ENCODE measurements around the gene TTC32.
"Not testable (repeated sequence)": the region's sequence is repeated elsewhere in the genome, so short reads cannot be mapped to it uniquely, and the experiment has no call there.

TTC32 gene

DNA sequence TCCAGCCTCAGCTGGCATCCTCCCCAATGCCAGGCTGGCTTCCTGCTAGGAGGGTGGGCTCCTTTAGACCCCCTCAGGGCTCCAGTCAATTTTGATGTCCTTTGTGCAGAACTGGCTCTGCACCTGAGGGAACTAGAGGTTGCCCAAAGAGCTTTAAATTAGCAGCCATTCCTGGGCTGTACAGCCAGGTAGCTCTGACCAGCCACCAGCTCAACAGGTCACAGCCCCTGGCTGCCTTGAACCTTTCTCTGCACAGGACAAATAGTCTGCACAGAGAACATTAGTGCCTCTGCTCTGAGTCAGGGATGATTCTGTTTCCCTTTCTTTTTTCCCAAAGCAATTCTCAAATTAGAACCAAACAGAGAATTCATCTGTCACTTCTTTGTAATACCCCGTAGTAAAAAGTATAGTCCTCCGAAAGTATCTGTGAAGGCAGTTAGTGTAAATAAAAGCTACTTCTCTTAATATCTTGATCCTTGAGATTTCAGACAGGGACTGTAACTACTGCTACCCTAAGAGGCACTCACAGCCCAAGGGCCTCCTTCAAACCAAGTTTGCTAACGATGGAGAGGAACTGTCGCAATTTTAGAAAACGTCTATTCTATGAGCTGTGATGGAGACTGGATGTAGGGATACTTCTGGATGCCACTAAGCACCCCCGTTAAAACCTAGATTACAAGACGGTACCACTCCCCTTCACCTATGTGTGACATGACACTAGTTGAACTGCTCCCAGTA, 3.0 kb downstream of the TTC32 start:
- H3K4me3 ChIP-seq (ENCODE audit: low read depth, low read length): peak overlapping the region; percentile 58
- TF ChIP-seq, protein P1, sequence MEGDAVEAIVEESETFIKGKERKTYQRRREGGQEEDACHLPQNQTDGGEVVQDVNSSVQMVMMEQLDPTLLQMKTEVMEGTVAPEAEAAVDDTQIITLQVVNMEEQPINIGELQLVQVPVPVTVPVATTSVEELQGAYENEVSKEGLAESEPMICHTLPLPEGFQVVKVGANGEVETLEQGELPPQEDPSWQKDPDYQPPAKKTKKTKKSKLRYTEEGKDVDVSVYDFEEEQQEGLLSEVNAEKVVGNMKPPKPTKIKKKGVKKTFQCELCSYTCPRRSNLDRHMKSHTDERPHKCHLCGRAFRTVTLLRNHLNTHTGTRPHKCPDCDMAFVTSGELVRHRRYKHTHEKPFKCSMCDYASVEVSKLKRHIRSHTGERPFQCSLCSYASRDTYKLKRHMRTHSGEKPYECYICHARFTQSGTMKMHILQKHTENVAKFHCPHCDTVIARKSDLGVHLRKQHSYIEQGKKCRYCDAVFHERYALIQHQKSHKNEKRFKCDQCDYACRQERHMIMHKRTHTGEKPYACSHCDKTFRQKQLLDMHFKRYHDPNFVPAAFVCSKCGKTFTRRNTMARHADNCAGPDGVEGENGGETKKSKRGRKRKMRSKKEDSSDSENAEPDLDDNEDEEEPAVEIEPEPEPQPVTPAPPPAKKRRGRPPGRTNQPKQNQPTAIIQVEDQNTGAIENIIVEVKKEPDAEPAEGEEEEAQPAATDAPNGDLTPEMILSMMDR (IDR thresholded peaks at IDR 0.05; ENCODE audit: insufficient read depth, low read depth, low read length, missing control alignments): no peak
- DNase-seq (ENCODE audit: low read depth): no peak

DNA sequence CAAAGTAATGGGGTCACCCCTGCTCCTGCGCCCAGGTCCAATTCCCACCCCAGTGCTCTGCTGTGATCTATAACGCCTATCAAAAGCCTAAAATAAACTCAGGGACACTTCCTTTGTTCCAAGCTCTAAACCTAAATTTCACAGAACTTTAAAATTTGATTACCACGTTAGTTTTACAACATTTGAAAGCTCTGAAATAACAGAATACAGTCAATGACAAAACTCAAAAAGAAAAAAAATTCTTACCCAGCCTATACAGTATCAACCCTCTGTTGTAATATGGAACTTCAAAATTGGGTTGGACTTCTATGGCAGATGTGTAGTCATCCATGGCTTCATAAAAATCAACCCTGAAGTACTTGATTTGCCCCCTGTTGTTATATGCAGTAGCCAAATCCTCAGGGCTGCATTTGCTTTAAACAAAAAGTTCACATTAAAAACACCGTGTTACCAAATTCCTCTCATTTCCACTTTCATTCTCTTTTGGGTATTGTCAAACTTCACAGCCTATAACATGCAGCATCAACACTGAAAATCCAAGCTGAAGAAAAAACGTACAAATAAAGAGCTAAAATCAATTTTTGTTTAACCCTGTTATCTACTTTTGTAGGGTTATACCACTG, 4.0 kb downstream of the TTC32 start:
- no peak for DNase-seq (ENCODE audit: low read depth)
- TF ChIP-seq, protein P1 (IDR thresholded peaks at IDR 0.05; ENCODE audit: insufficient read depth, low read depth, low read length, missing control alignments): no peak
- H3K4me3 ChIP-seq (ENCODE audit: low read depth, low read length): peak overlapping the region; percentile 58

- H3K4me3 ChIP-seq (ENCODE audit: low read depth, low read length): peak overlapping the region; percentile 58
- peak; percentile 40 for DNase-seq (ENCODE audit: low read depth)
- TF ChIP-seq, protein P1 (IDR thresholded peaks at IDR 0.05; ENCODE audit: insufficient read depth, low read depth, low read length, missing control alignments): no peak
Observed at GRCh38 chr2:19895535-19895934, 6.2 kb downstream of the TTC32 start.

DNA sequence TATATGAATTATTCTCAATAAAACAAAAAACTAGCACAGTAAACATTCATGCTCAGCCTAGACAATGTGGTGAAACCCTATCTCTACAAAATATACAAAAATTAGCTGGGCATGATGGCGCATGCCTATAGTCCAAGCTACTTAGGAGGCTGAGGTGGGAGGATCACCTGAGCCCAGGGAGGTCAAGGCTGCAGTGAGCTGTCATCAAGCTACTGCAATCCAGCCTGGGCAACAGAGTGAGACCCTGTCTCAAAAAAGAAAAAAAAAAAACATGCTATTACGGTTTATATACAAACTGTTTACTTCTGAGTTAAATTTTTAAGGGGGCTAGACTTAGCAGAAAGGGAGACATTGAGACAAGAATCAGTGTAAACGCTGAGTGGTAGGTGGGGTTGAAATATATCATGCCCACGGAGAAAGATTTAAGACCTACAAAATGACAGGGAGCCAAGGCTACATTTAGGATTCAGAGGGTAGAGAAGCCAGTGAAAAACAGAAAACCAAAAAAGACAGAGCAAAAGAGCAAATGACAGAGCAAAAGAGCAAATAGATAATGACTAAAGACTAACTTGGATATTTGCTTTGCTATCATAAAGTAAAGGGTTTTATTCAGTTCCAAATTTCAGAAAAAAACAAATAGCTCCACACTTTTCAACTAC, 7.5 kb downstream of the TTC32 start:
- TF ChIP-seq, protein P1 (IDR thresholded peaks at IDR 0.05; ENCODE audit: insufficient read depth, low read depth, low read length, missing control alignments): no peak
- H3K4me3 ChIP-seq (ENCODE audit: low read depth, low read length): peak overlapping the region; percentile 58
- DNase-seq (ENCODE audit: low read depth): peak; percentile 21

- DNase-seq (ENCODE audit: low read depth): peak; percentile 87
Observed at GRCh38 chr2:19893520-19894133, 8.2 kb downstream of the TTC32 start.

DNA sequence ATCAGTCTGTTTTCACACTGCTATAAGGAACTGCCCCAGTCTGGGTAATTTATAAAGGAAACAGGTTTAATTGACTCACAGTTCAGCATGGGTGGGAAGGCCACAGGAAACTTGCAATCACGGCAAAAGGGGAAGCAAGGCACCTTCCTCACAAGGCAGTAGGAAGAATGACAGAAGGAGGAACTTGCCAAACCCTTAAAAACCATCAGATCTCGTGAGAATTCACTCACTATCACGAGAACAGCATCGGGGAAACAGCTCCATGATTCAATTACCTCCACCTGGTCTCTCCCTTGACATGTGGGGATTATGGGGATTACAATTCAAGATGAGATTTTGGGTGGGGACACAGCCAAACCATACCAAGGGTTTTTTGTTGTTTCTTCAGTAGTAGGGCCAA, 9.8 kb downstream of the TTC32 start:
- H3K4me3 ChIP-seq (ENCODE audit: low read depth, low read length): not testable (repeated sequence)
- DNase-seq (ENCODE audit: low read depth): peak; percentile 62

More at GRCh38 chr2:19893520-19894133, 8.2 kb downstream of the TTC32 start:
- peak overlapping the region; percentile 58; the same call in 1 of the 2 replicates for H3K4me3 ChIP-seq (ENCODE audit: low read depth, low read length)
- TF ChIP-seq, protein P1 (IDR thresholded peaks at IDR 0.05; ENCODE audit: insufficient read depth, low read depth, low read length, missing control alignments): no peak

GRCh38 chr2:19890104-19890503, 11.7 kb downstream of the TTC32 start:
- TF ChIP-seq, protein P1 (IDR thresholded peaks at IDR 0.05; ENCODE audit: insufficient read depth, low read depth, low read length, missing control alignments): no peak
- DNase-seq (ENCODE audit: low read depth): no peak
- no peak overlapping the region for H3K4me3 ChIP-seq (ENCODE audit: low read depth, low read length)
